H1 (cell line): ENCODE measurements around the gene SESN1.

Experiments
- CEBPB ChIP-seq: IDR thresholded peaks from 2 replicates; pipeline ENCODE4 v1.6.1; 2012; ENCODE audit warnings: low read depth, low read length
- CHD2 ChIP-seq: IDR thresholded peaks from 2 replicates; pipeline ENCODE4 v1.6.1; 2012; ENCODE audit warnings: low read length, improper control_type of control experiment
- CTCF ChIP-seq, 3 experiments: IDR thresholded peaks; 1 replicate in 2 of 3; 2 replicates in 1 of 3; pipeline versions ENCODE4 v1.5.1 to v1.6.1; 2011; ENCODE audit warnings: low read length in 3 of 3, mild to moderate bottlenecking in 3 of 3, inconsistent platforms in 2 of 3, low read depth in 1 of 3, moderate library complexity in 1 of 3; ENCODE audit not compliant: insufficient read depth in 1 of 3; ENCODE audit errors: control extremely low read depth in 1 of 3
- EGR1 ChIP-seq: IDR thresholded peaks from 2 replicates; pipeline ENCODE4 v1.6.1; 2011; ENCODE audit warnings: low read depth, low read length, borderline replicate concordance
- GABPA ChIP-seq: IDR thresholded peaks from 2 replicates; pipeline ENCODE4 v1.6.1; 2011; ENCODE audit warnings: mild to moderate bottlenecking, low read length, moderate library complexity, borderline replicate concordance; ENCODE audit not compliant: insufficient read depth
- MAFK ChIP-seq: IDR thresholded peaks from 2 replicates; pipeline ENCODE4 v1.6.1; 2012; ENCODE audit warnings: low read depth, mild to moderate bottlenecking, improper control_type of control experiment, low read length
- POLR2AphosphoS5 ChIP-seq: IDR thresholded peaks from 2 replicates; pipeline ENCODE4 v1.6.1; 2011; ENCODE audit warnings: low read depth, low read length
- RFX5 ChIP-seq: IDR thresholded peaks from 2 replicates; pipeline ENCODE4 v1.6.1; 2011; ENCODE audit warnings: low read depth, low read length, improper control_type of control experiment, borderline replicate concordance
- SAP30 ChIP-seq: fragments of 300-600 bp; sonication (generic); IDR thresholded peaks from 2 replicates; pipeline ENCODE4 v1.7.1; 2012; ENCODE audit warnings: low read length, moderate library complexity, mild to moderate bottlenecking, inconsistent platforms; ENCODE audit not compliant: insufficient read depth, insufficient replicate concordance
- TBP ChIP-seq: IDR thresholded peaks from 2 replicates; pipeline ENCODE4 v1.6.1; 2011; ENCODE audit warnings: low read depth, low read length, improper control_type of control experiment
- USF2 ChIP-seq: IDR thresholded peaks from 2 replicates; pipeline ENCODE4 v1.6.1; 2011; ENCODE audit warnings: low read length, improper control_type of control experiment
- ZNF274 ChIP-seq: IDR thresholded peaks from 2 replicates; pipeline ENCODE4 v1.7.0; 2012; ENCODE audit warnings: low read length, borderline replicate concordance; ENCODE audit errors: extremely low read depth
- TF ChIP-seq, protein P1 (sequence below): IDR thresholded peaks from 2 replicates; pipeline ENCODE4 v1.6.1; 2012; ENCODE audit warnings: inconsistent platforms

DNA sequence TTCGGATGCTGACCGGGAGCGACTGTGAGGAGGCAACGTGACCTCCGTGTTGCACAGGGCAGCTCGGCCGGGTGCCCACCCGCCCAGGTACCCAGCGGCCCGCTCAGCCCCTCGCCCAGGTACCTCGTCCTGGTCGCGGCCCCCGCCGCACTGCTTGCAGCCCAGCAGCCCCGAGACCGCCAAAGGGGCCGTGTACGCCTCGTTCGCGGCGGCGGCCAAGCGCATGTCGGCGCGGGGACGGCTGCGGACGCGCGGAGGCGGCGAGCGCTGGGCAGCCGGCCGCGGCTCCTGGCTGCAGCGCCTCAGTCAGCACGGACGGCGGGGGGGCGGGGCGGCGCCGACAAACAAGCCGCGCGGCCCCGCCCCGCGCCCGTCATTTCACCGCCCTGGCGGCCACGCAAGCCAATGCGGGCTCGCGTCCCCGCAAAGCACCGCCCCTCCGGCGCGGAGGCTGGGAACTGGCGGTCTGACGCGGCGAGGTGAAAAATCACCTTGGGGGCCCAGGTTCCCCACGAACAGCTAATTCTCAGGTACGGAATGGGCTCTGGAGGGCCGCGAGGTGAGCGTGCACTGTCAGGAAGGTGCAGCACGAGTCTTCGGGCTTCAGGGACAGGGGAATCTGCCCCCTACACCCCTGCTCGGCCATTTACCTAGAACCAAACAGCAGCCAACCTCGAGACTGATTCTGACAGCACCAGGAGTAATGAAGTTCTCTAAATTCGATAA is 85.2 kb downstream of the SESN1 start:
- no peak for TF ChIP-seq CTCF (IDR thresholded peaks at IDR 0.05; ENCODE audit: control extremely low read depth in 1 of 3, insufficient read depth in 1 of 3, low read depth in 1 of 3, low read length in 3 of 3)
- no peak for TF ChIP-seq SAP30
- TF ChIP-seq ZNF274 = no peak
- no peak for TF ChIP-seq USF2
- no peak for TF ChIP-seq MAFK
- TF ChIP-seq POLR2AphosphoS5 = no peak; the same call in 1 of the 2 replicates
- TF ChIP-seq CHD2 = peak; percentile 86
- no peak for TF ChIP-seq EGR1
- no peak for TF ChIP-seq GABPA
- TF ChIP-seq RFX5 = no peak
- TF ChIP-seq TBP = peak; percentile 75; the same call in 1 of the 2 replicates
- TF ChIP-seq, protein P1, sequence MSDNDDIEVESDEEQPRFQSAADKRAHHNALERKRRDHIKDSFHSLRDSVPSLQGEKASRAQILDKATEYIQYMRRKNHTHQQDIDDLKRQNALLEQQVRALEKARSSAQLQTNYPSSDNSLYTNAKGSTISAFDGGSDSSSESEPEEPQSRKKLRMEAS = no peak; the same call in 1 of the 2 replicates
- no peak for TF ChIP-seq CEBPB
